Neuron (in vitro differentiated cells): ENCODE measurements around the gene PSMD6.

ENCODE experiments used
- H2AFZ ChIP-seq: one replicate; pipeline ENCODE4 v1.6.1; 2013; ENCODE audit warnings: low read depth, mild to moderate bottlenecking, inconsistent platforms, low read length, moderate library complexity
- H3K27me3 ChIP-seq: one replicate; pipeline ENCODE4 v1.6.1; 2013; ENCODE audit warnings: low read length; ENCODE audit not compliant: insufficient read depth
- H3K36me3 ChIP-seq: one replicate; pipeline ENCODE4 v1.6.1; 2013; ENCODE audit warnings: low read length; ENCODE audit not compliant: insufficient read depth
- H3K4me1 ChIP-seq: one replicate; pipeline ENCODE4 v1.6.1; 2013; ENCODE audit warnings: low read length; ENCODE audit not compliant: insufficient read depth
- H3K4me3 ChIP-seq: 2 replicates; pipeline ENCODE4 v1.5.1; 2013; ENCODE audit warnings: mild to moderate bottlenecking, low read length, moderate library complexity
- H3K9me3 ChIP-seq: one replicate; pipeline ENCODE4 v1.6.1; 2013; ENCODE audit warnings: low read length

The PSMD6 gene

GRCh38 chr3:64038253-64038767 is 15.0 kb upstream of the PSMD6 start:
- no peak overlapping the region for H3K4me3 ChIP-seq
- no peaks in the 10 kb centered on the region for H3K36me3 ChIP-seq
- no peak overlapping the region for H2AFZ ChIP-seq
- peaks cover 12% of the 10 kb centered on the region for H3K4me1 ChIP-seq
- peaks cover 5% of the 10 kb centered on the region for H3K9me3 ChIP-seq
- no peaks in the 10 kb centered on the region for H3K27me3 ChIP-seq

- H3K4me3 ChIP-seq = no peak overlapping the region
- no peak overlapping the region for H2AFZ ChIP-seq
- H3K36me3 ChIP-seq = no peaks in the 10 kb centered on the region
- H3K4me1 ChIP-seq = peaks cover 12% of the 10 kb centered on the region
- no peaks in the 10 kb centered on the region for H3K27me3 ChIP-seq
- H3K9me3 ChIP-seq = peaks cover 5% of the 10 kb centered on the region
Measured at GRCh38 chr3:64037084-64037483, 13.8 kb upstream of the PSMD6 start.

GRCh38 chr3:64033069-64033468 is 9.8 kb upstream of the PSMD6 start:
- Histone ChIP-seq H2AFZ (no peak overlapping the region), H3K27me3 (no peaks in the 10 kb centered on the region), H3K36me3 (no peaks in the 10 kb centered on the region), H3K9me3 (peaks cover 5% of the 10 kb centered on the region), H3K4me1 (peaks cover 3% of the 10 kb centered on the region), H3K4me3 (no peak overlapping the region)

GRCh38 chr3:64031540-64032508 is 8.5 kb upstream of the PSMD6 start:
- no peaks in the 10 kb centered on the region for H3K27me3 ChIP-seq
- H3K4me1 ChIP-seq = peaks cover 14% of the 10 kb centered on the region
- H2AFZ ChIP-seq = no peak overlapping the region
- no peak overlapping the region for H3K4me3 ChIP-seq
- peaks cover 5% of the 10 kb centered on the region for H3K9me3 ChIP-seq
- no peaks in the 10 kb centered on the region for H3K36me3 ChIP-seq

GRCh38 chr3:64030741-64031140 is 7.4 kb upstream of the PSMD6 start:
- no peaks in the 10 kb centered on the region for H3K36me3 ChIP-seq
- H3K4me3 ChIP-seq = peak overlapping the region; percentile 31
- peaks cover 14% of the 10 kb centered on the region for H3K4me1 ChIP-seq
- H2AFZ ChIP-seq = peak overlapping the region; percentile 85
- H3K9me3 ChIP-seq = peaks cover 5% of the 10 kb centered on the region
- H3K27me3 ChIP-seq = no peaks in the 10 kb centered on the region

GRCh38 chr3:64029287-64029686 is 6.0 kb upstream of the PSMD6 start:
- Histone ChIP-seq H3K9me3 (peaks cover 5% of the 10 kb centered on the region), H3K4me3 (no peak overlapping the region), H3K4me1 (peaks cover 14% of the 10 kb centered on the region), H3K36me3 (no peaks in the 10 kb centered on the region), H2AFZ (no peak overlapping the region), H3K27me3 (no peaks in the 10 kb centered on the region)

- Histone ChIP-seq H3K4me1 (peaks cover 14% of the 10 kb centered on the region), H3K27me3 (no peaks in the 10 kb centered on the region), H3K9me3 (no peaks in the 10 kb centered on the region), H3K4me3 (no peak overlapping the region), H3K36me3 (no peaks in the 10 kb centered on the region), H2AFZ (no peak overlapping the region)
Measured at GRCh38 chr3:64028754-64029153, 5.5 kb upstream of the PSMD6 start.

- H3K4me3 ChIP-seq = no peak overlapping the region
- H3K36me3 ChIP-seq = no peaks in the 10 kb centered on the region
- H2AFZ ChIP-seq = peak overlapping the region; percentile 3
- H3K27me3 ChIP-seq = no peaks in the 10 kb centered on the region
- peaks cover 14% of the 10 kb centered on the region for H3K4me1 ChIP-seq
- H3K9me3 ChIP-seq = no peaks in the 10 kb centered on the region
Measured at GRCh38 chr3:64027658-64028057, 4.4 kb upstream of the PSMD6 start.

GRCh38 chr3:64026346-64026745 is 3.1 kb upstream of the PSMD6 start:
- no peak overlapping the region for H2AFZ ChIP-seq
- H3K9me3 ChIP-seq = no peaks in the 10 kb centered on the region
- H3K36me3 ChIP-seq = peaks cover 6% of the 10 kb centered on the region
- H3K4me1 ChIP-seq = peaks cover 24% of the 10 kb centered on the region
- H3K4me3 ChIP-seq = no peak overlapping the region
- H3K27me3 ChIP-seq = no peaks in the 10 kb centered on the region

- H3K27me3 ChIP-seq = no peaks in the 10 kb centered on the region
- H2AFZ ChIP-seq = peak overlapping the region; percentile 70
- H3K4me3 ChIP-seq = peak overlapping the region; percentile 95
Measured at GRCh38 chr3:64023861-64024223, 548 bp upstream of the PSMD6 start.

GRCh38 chr3:64022451-64023186 is 675 bp downstream of the PSMD6 start:
- Histone ChIP-seq H3K4me1 (peaks cover 17% of the 10 kb centered on the region), H2AFZ (peak overlapping the region; percentile 57), H3K36me3 (peaks cover 34% of the 10 kb centered on the region), H3K27me3 (no peaks in the 10 kb centered on the region), H3K4me3 (peak overlapping the region; percentile 95), H3K9me3 (no peaks in the 10 kb centered on the region)

More at GRCh38 chr3:64023861-64024223, 548 bp upstream of the PSMD6 start:
- Histone ChIP-seq H3K4me1 (peaks cover 21% of the 10 kb centered on the region), H3K36me3 (peaks cover 22% of the 10 kb centered on the region), H3K9me3 (no peaks in the 10 kb centered on the region)

- Histone ChIP-seq H3K4me1 (peaks cover 11% of the 10 kb centered on the region), H3K27me3 (no peaks in the 10 kb centered on the region), H2AFZ (no peak overlapping the region), H3K4me3 (peak overlapping the region; percentile 95), H3K36me3 (peaks cover 41% of the 10 kb centered on the region), H3K9me3 (no peaks in the 10 kb centered on the region)
Measured at GRCh38 chr3:64021922-64022321, 1.4 kb downstream of the PSMD6 start.

- Histone ChIP-seq H3K27me3 (no peaks in the 10 kb centered on the region), H3K9me3 (no peaks in the 10 kb centered on the region), H3K4me1 (peaks cover 10% of the 10 kb centered on the region), H3K36me3 (peaks cover 58% of the 10 kb centered on the region), H3K4me3 (no peak overlapping the region), H2AFZ (no peak overlapping the region)
Measured at GRCh38 chr3:64019879-64020278, 3.4 kb downstream of the PSMD6 start.
